ENCODE results near the gene ARHGAP40.
"Not testable (repeated sequence)": the region's sequence is repeated elsewhere in the genome, so short reads cannot be mapped to it uniquely, and the experiment has no call there.

ARHGAP40 gene

GRCh38 chr20:38591474-38592410 is 9.9 kb upstream of the ARHGAP40 start:
- Histone ChIP-seq H3K27ac (no peak overlapping the region), H3K36me3 (ENCODE audit: insufficient read depth, low read length) (no peaks in the 10 kb centered on the region), H3K9ac (ENCODE audit: insufficient read length) (no peak overlapping the region), H3K4me3 (no peak overlapping the region), H3K9me3 (ENCODE audit: low read depth, low read length) (no peaks in the 10 kb centered on the region)
- TF ChIP-seq FOXP2 (optimal IDR thresholded peaks at IDR 0.05; ENCODE audit: control extremely low read depth, extremely low read length, insufficient read depth) (no peak), EZH2 (IDR thresholded peaks at IDR 0.05) (no peak), POLR2AphosphoS5 (IDR thresholded peaks at IDR 0.05; ENCODE audit: borderline replicate concordance, low read depth, low read length) (no peak)
- no peak for DNase-seq (ENCODE audit: low read depth, low spot score)

DNA sequence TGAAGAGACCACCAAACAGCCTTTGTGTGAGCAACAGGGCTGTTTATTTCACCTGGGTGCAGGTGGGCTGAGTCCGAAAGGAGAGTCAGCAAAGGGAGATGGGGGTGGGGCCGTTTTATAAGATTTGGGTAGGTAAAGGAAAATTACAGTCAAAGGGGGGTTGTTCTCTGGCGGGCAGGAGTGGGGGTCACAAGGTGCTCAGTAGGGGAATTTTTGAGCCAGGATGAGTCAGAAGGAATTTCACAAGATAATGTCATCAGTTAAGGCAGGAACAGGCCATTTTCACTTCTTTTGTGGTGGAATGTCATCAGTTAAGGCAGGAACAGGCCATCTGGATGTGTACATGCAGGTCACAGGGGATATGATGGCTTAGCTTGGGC is 9.2 kb upstream of the ARHGAP40 start:
- not testable (repeated sequence) for H3K9me3 ChIP-seq (ENCODE audit: low read depth, low read length); DNase-seq (ENCODE audit: low read depth, low spot score); H3K4me3 ChIP-seq; H3K36me3 ChIP-seq (ENCODE audit: insufficient read depth, low read length); H3K27ac ChIP-seq; H3K9ac ChIP-seq (ENCODE audit: insufficient read length)

DNA sequence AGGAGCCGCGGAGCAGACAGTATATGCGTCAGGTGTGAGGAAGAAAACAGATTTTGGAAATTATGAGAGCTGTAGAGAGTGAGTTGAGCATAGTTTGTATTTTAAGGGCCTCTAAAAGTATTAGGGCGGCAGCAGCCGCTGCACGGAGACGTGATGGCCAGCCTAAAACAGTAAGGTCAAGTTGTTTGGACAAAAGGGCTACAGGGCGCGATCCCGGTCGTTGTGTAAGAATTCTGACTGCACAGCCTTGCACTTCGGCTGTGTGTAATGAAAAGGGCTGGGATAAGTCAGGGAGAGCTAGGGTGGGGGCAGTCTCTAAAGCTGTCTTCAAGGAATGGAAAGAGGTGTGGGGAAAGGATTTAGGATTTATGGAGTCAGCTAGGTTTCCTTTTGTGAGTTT is 7.3 kb upstream of the ARHGAP40 start:
- not testable (repeated sequence) for H3K9me3 ChIP-seq (ENCODE audit: low read depth, low read length); H3K4me3 ChIP-seq; DNase-seq (ENCODE audit: low read depth, low spot score); H3K36me3 ChIP-seq (ENCODE audit: insufficient read depth, low read length); H3K27ac ChIP-seq; H3K9ac ChIP-seq (ENCODE audit: insufficient read length)

- H3K9ac ChIP-seq (ENCODE audit: insufficient read length); DNase-seq (ENCODE audit: low read depth, low spot score); H3K36me3 ChIP-seq (ENCODE audit: insufficient read depth, low read length); H3K4me3 ChIP-seq; H3K9me3 ChIP-seq (ENCODE audit: low read depth, low read length); H3K27ac ChIP-seq: not testable (repeated sequence)
Measured at GRCh38 chr20:38595886-38596285, 5.7 kb upstream of the ARHGAP40 start.

- H3K4me3 ChIP-seq = no peak overlapping the region
- H3K27ac ChIP-seq = no peak overlapping the region
- no peaks in the 10 kb centered on the region for H3K36me3 ChIP-seq (ENCODE audit: insufficient read depth, low read length)
- TF ChIP-seq EZH2 (IDR thresholded peaks at IDR 0.05) (no peak), POLR2AphosphoS5 (IDR thresholded peaks at IDR 0.05; ENCODE audit: borderline replicate concordance, low read depth, low read length) (no peak), FOXP2 (optimal IDR thresholded peaks at IDR 0.05; ENCODE audit: control extremely low read depth, extremely low read length, insufficient read depth) (no peak)
- H3K9ac ChIP-seq (ENCODE audit: insufficient read length) = no peak overlapping the region
- H3K9me3 ChIP-seq (ENCODE audit: low read depth, low read length) = no peaks in the 10 kb centered on the region
- DNase-seq (ENCODE audit: low read depth, low spot score) = no peak
Measured at GRCh38 chr20:38599410-38599882, 2.2 kb upstream of the ARHGAP40 start.

GRCh38 chr20:38600057-38600456 is 1.6 kb upstream of the ARHGAP40 start:
- H3K36me3 ChIP-seq (ENCODE audit: insufficient read depth, low read length) = no peaks in the 10 kb centered on the region
- no peak overlapping the region for H3K27ac ChIP-seq
- H3K9me3 ChIP-seq (ENCODE audit: low read depth, low read length) = no peaks in the 10 kb centered on the region
- H3K9ac ChIP-seq (ENCODE audit: insufficient read length) = no peak overlapping the region
- H3K4me3 ChIP-seq = no peak overlapping the region
- TF ChIP-seq POLR2AphosphoS5 (IDR thresholded peaks at IDR 0.05; ENCODE audit: borderline replicate concordance, low read depth, low read length) = no peak
- TF ChIP-seq EZH2 (IDR thresholded peaks at IDR 0.05) = no peak
- no peak for TF ChIP-seq FOXP2 (optimal IDR thresholded peaks at IDR 0.05; ENCODE audit: control extremely low read depth, extremely low read length, insufficient read depth)
- no peak for DNase-seq (ENCODE audit: low read depth, low spot score)

DNA sequence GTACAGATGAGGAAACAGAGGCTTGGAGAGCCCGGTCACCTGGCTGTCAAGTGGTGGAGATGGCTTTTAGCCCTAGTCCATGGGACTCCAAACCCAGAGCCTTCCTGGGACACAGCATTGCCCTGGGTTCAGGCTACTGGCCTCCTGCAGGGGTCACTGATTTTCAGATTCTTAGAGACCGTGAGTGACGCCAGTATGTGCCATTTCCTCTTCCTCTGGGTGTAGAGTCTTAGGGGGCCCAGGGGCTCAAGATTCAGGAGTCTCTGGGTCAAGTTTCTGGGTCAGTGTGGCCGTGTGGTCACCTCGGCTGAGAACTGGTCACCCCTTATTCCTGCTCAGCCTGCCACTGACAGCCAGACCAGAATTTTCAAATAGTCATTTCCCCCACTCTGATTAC is 574 bp downstream of the ARHGAP40 start:
- Histone ChIP-seq H3K9ac (ENCODE audit: insufficient read length) (no peak overlapping the region), H3K4me3 (no peak overlapping the region), H3K36me3 (ENCODE audit: insufficient read depth, low read length) (no peaks in the 10 kb centered on the region), H3K9me3 (ENCODE audit: low read depth, low read length) (no peaks in the 10 kb centered on the region), H3K27ac (no peak overlapping the region)
- DNase-seq (ENCODE audit: low read depth, low spot score) = no peak
- no peak for TF ChIP-seq FOXP2 (optimal IDR thresholded peaks at IDR 0.05; ENCODE audit: control extremely low read depth, extremely low read length, insufficient read depth)
- TF ChIP-seq POLR2AphosphoS5 (IDR thresholded peaks at IDR 0.05; ENCODE audit: borderline replicate concordance, low read depth, low read length) = no peak
- no peak for TF ChIP-seq EZH2 (IDR thresholded peaks at IDR 0.05)

- Histone ChIP-seq H3K9ac (ENCODE audit: insufficient read length) (no peak overlapping the region), H3K27ac (no peak overlapping the region)
Measured at GRCh38 chr20:38603286-38603685, 1.7 kb downstream of the ARHGAP40 start.

DNA sequence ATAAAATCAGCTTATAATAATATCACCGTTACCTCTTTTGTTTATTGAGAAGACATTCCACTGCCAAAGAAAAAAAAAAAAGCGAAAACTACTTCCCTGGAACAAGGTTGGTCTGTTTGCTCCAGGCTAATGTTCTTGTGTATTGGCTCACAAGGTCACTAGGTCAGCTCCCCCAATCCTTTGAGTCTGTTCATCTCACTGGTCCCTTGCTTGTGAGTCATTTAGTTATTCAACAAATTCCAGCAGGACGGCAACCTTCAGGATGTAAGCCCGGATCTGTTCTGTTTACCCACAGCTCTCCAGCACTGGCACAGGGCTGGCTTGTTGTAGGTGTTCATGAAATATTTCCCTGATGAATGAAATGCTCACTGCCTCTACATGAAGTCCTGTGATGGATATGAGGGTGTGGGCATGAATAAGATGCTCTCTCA is 3.3 kb downstream of the ARHGAP40 start:
- H3K27ac ChIP-seq = no peak overlapping the region
- TF ChIP-seq FOXP2 (optimal IDR thresholded peaks at IDR 0.05; ENCODE audit: control extremely low read depth, extremely low read length, insufficient read depth) (no peak), EZH2 (IDR thresholded peaks at IDR 0.05) (no peak), POLR2AphosphoS5 (IDR thresholded peaks at IDR 0.05; ENCODE audit: borderline replicate concordance, low read depth, low read length) (no peak)
- H3K4me3 ChIP-seq = no peak overlapping the region
- no peak for DNase-seq (ENCODE audit: low read depth, low spot score)
- H3K36me3 ChIP-seq (ENCODE audit: insufficient read depth, low read length) = no peaks in the 10 kb centered on the region
- no peak overlapping the region for H3K9ac ChIP-seq (ENCODE audit: insufficient read length)
- no peaks in the 10 kb centered on the region for H3K9me3 ChIP-seq (ENCODE audit: low read depth, low read length)

More at GRCh38 chr20:38603286-38603685, 1.7 kb downstream of the ARHGAP40 start:
- H3K36me3 ChIP-seq (ENCODE audit: insufficient read depth, low read length) = no peaks in the 10 kb centered on the region
- H3K9me3 ChIP-seq (ENCODE audit: low read depth, low read length) = no peaks in the 10 kb centered on the region
- H3K4me3 ChIP-seq = no peak overlapping the region
- TF ChIP-seq EZH2 (IDR thresholded peaks at IDR 0.05) (no peak), FOXP2 (optimal IDR thresholded peaks at IDR 0.05; ENCODE audit: control extremely low read depth, extremely low read length, insufficient read depth) (no peak)
- no peak for DNase-seq (ENCODE audit: low read depth, low spot score)
